Measurements from ENCODE around the gene NEGR1.

NEGR1 gene

GRCh38 chr1:72111662-72112061 is 170.7 kb downstream of the NEGR1 start:
- no peak for TF ChIP-seq CTCF (IDR thresholded peaks at IDR 0.05; ENCODE audit: low read depth, low read length, missing control alignments)
- no peak for DNase-seq (ENCODE audit: low read depth)
- no peak overlapping the region for H3K4me3 ChIP-seq (ENCODE audit: low read depth, low read length)

- H3K4me3 ChIP-seq (ENCODE audit: low read depth, low read length), result no peak overlapping the region
- TF ChIP-seq CTCF (IDR thresholded peaks at IDR 0.05; ENCODE audit: low read depth, low read length, missing control alignments), result no peak
- no peak for DNase-seq (ENCODE audit: low read depth)
Observed at GRCh38 chr1:72109916-72110315, 172.4 kb downstream of the NEGR1 start.

- no peak overlapping the region for H3K4me3 ChIP-seq (ENCODE audit: low read depth, low read length)
- TF ChIP-seq CTCF (IDR thresholded peaks at IDR 0.05; ENCODE audit: low read depth, low read length, missing control alignments), result no peak
- DNase-seq (ENCODE audit: low read depth), result no peak
Observed at GRCh38 chr1:72105201-72105600, 177.1 kb downstream of the NEGR1 start.

- no peak for TF ChIP-seq CTCF (IDR thresholded peaks at IDR 0.05; ENCODE audit: low read depth, low read length, missing control alignments)
- no peak overlapping the region for H3K4me3 ChIP-seq (ENCODE audit: low read depth, low read length)
- DNase-seq (ENCODE audit: low read depth), result no peak
Observed at GRCh38 chr1:72101840-72102632, 180.3 kb downstream of the NEGR1 start.

- no peak for TF ChIP-seq CTCF (IDR thresholded peaks at IDR 0.05; ENCODE audit: low read depth, low read length, missing control alignments)
- H3K4me3 ChIP-seq (ENCODE audit: low read depth, low read length), result no peak overlapping the region
- no peak for DNase-seq (ENCODE audit: low read depth)
Observed at GRCh38 chr1:72100771-72101170, 181.6 kb downstream of the NEGR1 start.

- H3K4me3 ChIP-seq (ENCODE audit: low read depth, low read length), result no peak overlapping the region
- DNase-seq (ENCODE audit: low read depth), result no peak
- TF ChIP-seq CTCF (IDR thresholded peaks at IDR 0.05; ENCODE audit: low read depth, low read length, missing control alignments), result no peak
Observed at GRCh38 chr1:72097851-72098570, 184.3 kb downstream of the NEGR1 start.
